GM12891 (cell line): ENCODE data around the gene NYAP2.

Experiments
- POLR2A ChIP-seq: IDR thresholded peaks from 2 replicates; pipeline ENCODE4 v1.6.1; 2011; ENCODE audit warnings: low read depth, low read length, control low read depth
- POLR2AphosphoS5 ChIP-seq: IDR thresholded peaks from 2 replicates; pipeline ENCODE4 v1.6.1; 2011; ENCODE audit warnings: low read depth, low read length, control low read depth

DNA sequence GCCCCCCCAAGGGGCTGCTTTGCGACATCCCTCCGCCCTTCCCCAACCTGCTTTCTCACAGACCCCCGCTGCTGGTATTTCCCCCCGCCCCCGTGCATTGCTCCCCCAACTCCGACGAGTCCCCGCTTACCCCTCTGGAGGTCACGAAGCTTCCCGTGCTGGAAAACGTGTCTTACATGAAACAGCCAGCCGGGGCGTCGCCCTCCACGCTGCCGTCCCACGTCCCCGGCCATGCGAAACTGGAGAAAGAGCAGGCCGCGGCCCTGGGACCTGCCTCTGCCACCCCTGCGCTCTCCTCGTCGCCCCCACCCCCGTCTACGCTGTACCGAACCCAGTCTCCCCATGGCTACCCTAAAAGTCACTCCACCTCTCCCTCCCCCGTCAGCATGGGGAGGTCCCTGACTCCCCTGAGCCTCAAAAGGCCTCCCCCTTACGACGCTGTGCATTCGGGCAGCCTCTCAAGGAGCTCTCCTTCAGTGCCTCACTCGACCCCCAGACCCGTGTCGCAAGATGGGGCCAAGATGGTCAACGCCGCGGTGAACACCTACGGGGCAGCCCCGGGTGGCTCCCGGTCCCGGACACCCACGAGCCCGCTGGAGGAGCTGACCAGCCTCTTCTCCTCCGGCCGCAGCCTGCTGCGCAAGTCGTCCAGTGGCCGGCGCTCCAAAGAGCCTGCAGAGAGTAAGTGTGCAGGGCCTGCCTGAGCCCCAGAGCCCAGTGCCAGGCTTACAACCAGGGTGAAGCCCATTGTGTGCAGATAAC lies 183.0 kb downstream of the NYAP2 start:
- TF ChIP-seq POLR2AphosphoS5 (no peak), POLR2A (no peak)
